ENCODE results near the gene SLC12A1. TPM values are rescaled to one million over a fixed set of nuclear protein-coding genes. Genes with fewer than 3 reads are reported as not detected.

Gene SLC12A1
- total and polyA plus RNA-seq, 2 experiments from 2014 or later, result not detected

DNA sequence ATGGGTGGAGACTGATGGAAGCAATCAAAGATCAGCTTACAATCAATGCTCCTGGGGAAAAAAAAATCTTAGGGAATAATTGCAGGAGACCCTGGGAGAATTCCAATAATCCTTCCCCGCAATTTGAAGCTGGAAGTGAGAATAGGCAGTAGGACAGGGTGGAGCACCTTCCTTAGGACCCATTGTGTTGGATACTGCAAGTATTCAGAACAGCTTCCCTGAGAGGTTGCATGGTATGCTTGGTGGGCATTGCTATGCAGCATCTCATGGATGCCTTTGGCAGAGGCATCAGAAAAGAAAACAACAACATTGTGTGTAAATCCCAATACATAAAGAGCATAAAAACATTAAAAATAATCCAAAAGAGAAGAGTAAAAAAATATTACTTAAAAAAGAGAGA is 100.5 kb downstream of the SLC12A1 start:
- Histone ChIP-seq H3K4me1 (ENCODE audit: low read depth) (no peaks in the 10 kb centered on the region), H3K27ac (no peak overlapping the region), H3K36me3 (no peaks in the 10 kb centered on the region), H3K27me3 (no peaks in the 10 kb centered on the region), H3K9me3 (ENCODE audit: low read depth) (no peaks in the 10 kb centered on the region), H3K4me3 (no peak overlapping the region)
- DNase-seq (ENCODE audit: low read depth in 1 of 2, low spot score in 1 of 2), result no peak
- TF ChIP-seq, protein P1, sequence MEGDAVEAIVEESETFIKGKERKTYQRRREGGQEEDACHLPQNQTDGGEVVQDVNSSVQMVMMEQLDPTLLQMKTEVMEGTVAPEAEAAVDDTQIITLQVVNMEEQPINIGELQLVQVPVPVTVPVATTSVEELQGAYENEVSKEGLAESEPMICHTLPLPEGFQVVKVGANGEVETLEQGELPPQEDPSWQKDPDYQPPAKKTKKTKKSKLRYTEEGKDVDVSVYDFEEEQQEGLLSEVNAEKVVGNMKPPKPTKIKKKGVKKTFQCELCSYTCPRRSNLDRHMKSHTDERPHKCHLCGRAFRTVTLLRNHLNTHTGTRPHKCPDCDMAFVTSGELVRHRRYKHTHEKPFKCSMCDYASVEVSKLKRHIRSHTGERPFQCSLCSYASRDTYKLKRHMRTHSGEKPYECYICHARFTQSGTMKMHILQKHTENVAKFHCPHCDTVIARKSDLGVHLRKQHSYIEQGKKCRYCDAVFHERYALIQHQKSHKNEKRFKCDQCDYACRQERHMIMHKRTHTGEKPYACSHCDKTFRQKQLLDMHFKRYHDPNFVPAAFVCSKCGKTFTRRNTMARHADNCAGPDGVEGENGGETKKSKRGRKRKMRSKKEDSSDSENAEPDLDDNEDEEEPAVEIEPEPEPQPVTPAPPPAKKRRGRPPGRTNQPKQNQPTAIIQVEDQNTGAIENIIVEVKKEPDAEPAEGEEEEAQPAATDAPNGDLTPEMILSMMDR (IDR thresholded peaks at IDR 0.05; ENCODE audit: low read depth, low read length), result no peak

DNA sequence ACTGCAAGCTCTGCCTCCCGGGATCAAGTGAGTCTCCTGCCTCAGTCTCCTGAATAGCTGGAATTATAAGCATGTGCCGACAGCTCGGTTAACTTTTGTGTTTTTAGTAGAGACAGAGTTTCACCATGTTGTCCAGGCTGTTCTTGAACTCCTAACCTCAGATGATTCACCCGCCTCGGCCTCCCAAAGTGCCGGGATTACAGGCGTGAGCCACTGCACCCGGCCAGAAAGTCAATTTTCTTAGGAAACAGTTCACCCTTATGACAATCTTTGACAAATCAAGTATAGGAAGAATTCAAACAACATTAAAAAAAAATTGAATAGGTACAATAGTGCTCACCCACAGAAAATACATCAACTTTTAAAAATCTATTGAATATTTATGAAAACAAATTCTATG is 101.5 kb downstream of the SLC12A1 start:
- no peaks in the 10 kb centered on the region for H3K4me1 ChIP-seq (ENCODE audit: low read depth)
- no peak overlapping the region for H3K27ac ChIP-seq
- H3K27me3 ChIP-seq, result no peaks in the 10 kb centered on the region
- no peaks in the 10 kb centered on the region for H3K36me3 ChIP-seq
- no peak for DNase-seq (ENCODE audit: low read depth in 1 of 2, low spot score in 1 of 2)
- no peak overlapping the region for H3K4me3 ChIP-seq
- TF ChIP-seq, protein P1 (IDR thresholded peaks at IDR 0.05; ENCODE audit: low read depth, low read length), result no peak
- H3K9me3 ChIP-seq (ENCODE audit: low read depth), result no peaks in the 10 kb centered on the region

DNA sequence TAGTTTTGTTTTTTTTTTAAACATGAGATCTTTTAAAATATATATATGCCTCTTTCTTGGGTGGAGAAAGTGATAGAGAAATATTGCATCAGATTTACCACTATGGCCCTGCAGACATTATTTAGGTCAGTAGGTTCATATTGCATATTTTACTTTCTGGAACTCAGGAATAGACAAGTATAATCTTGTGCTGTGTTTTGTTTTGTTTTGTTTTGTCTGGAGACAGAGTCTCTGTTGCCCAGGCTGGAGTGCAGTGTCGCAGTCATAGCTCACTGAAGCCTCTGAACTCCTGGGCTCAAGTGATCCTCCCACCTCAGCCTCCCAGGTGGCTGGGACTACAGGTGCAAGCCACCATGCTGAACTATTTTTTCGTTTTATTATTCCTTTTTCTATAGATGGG is 103.6 kb downstream of the SLC12A1 start:
- no peak overlapping the region for H3K27ac ChIP-seq
- no peaks in the 10 kb centered on the region for H3K36me3 ChIP-seq
- H3K9me3 ChIP-seq (ENCODE audit: low read depth), result no peaks in the 10 kb centered on the region
- H3K4me3 ChIP-seq, result no peak overlapping the region
- TF ChIP-seq, protein P1 (IDR thresholded peaks at IDR 0.05; ENCODE audit: low read depth, low read length), result no peak
- no peaks in the 10 kb centered on the region for H3K4me1 ChIP-seq (ENCODE audit: low read depth)
- H3K27me3 ChIP-seq, result no peaks in the 10 kb centered on the region
- no peak for DNase-seq (ENCODE audit: low read depth in 1 of 2, low spot score in 1 of 2)

DNA sequence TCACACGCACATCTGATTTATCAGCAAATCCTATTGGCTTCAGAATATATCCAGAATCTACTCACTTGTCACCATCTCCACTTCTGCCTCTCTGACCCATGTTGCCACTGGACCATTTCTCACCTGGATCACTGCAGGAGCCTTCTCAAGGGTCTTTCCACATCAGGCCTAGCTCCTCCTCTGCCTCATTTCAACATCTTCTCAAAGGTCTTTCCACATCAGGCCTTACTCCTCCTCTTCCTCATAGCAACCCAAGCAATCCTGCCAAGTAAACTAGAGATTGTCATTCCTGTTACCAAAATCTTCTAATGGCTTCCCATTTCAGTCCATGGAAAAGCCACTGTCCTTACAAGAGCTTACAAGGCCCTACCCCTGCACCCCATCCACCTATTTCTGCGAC is 107.1 kb downstream of the SLC12A1 start:
- no peaks in the 10 kb centered on the region for H3K4me1 ChIP-seq (ENCODE audit: low read depth)
- no peaks in the 10 kb centered on the region for H3K36me3 ChIP-seq
- TF ChIP-seq, protein P1 (IDR thresholded peaks at IDR 0.05; ENCODE audit: low read depth, low read length), result no peak
- no peaks in the 10 kb centered on the region for H3K9me3 ChIP-seq (ENCODE audit: low read depth)
- H3K27ac ChIP-seq, result no peak overlapping the region
- no peak for DNase-seq (ENCODE audit: low read depth in 1 of 2, low spot score in 1 of 2)
- no peaks in the 10 kb centered on the region for H3K27me3 ChIP-seq
- H3K4me3 ChIP-seq, result no peak overlapping the region

DNA sequence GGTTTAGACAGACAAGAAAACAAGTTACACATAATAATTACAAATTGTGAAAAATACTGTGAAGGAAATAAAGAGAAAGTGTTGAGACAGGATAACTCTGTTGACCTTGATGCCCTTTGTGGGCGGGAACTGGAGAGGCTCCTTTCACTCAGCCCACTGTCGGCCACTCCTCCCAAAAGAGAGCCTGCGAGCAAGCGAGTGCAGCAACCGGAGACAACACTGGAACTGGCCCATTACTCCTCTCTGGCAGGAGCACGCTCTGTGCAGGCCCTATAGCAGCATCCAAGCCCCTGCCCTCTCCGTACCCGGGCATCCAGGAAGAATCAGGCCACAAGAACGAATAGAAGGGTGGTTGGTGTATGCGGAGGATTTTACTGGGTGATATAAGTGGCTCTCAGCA is 108.9 kb downstream of the SLC12A1 start:
- Histone ChIP-seq H3K27ac (no peak overlapping the region), H3K4me1 (ENCODE audit: low read depth) (no peaks in the 10 kb centered on the region), H3K27me3 (no peaks in the 10 kb centered on the region), H3K9me3 (ENCODE audit: low read depth) (no peaks in the 10 kb centered on the region), H3K4me3 (no peak overlapping the region), H3K36me3 (no peaks in the 10 kb centered on the region)
- TF ChIP-seq, protein P1 (IDR thresholded peaks at IDR 0.05; ENCODE audit: low read depth, low read length), result no peak
- DNase-seq (ENCODE audit: low read depth in 1 of 2, low spot score in 1 of 2), result no peak

DNA sequence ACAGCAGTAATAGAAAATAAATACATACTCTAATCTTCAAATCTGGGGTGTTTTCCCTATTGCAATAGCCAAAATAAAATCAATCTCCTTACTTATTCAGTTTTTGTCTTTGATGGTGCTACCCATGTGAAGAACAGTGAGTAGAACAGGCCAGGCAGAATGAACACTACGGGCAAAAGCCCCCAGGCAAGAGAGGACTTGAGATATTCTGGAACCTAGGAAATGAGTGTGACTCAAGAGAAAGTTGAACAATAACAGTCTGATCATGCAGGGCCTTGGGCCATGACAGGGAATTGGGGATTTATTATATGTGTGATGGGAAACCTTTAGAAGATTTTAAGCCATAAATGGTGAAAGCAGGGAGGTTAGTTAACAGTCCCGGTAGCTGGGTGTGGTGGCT is 111.1 kb downstream of the SLC12A1 start:
- TF ChIP-seq, protein P1 (IDR thresholded peaks at IDR 0.05; ENCODE audit: low read depth, low read length), result no peak
- H3K27ac ChIP-seq, result no peak overlapping the region
- no peaks in the 10 kb centered on the region for H3K27me3 ChIP-seq
- no peaks in the 10 kb centered on the region for H3K9me3 ChIP-seq (ENCODE audit: low read depth)
- H3K4me3 ChIP-seq, result no peak overlapping the region
- no peaks in the 10 kb centered on the region for H3K36me3 ChIP-seq
- no peak for DNase-seq (ENCODE audit: low read depth in 1 of 2, low spot score in 1 of 2)
- no peaks in the 10 kb centered on the region for H3K4me1 ChIP-seq (ENCODE audit: low read depth)
